T follicular helper cell (primary cell): ENCODE results near the gene ARHGEF10L.
"Not testable (repeated sequence)": the region's sequence is repeated elsewhere in the genome, so short reads cannot be mapped to it uniquely, and the experiment has no call there.

ENCODE experiments used
- DNase-seq: peaks from one replicate; pipeline ENCODE4 v3.0.0-alpha.2; 2020; ENCODE audit warnings: low read depth

ARHGEF10L gene

DNA sequence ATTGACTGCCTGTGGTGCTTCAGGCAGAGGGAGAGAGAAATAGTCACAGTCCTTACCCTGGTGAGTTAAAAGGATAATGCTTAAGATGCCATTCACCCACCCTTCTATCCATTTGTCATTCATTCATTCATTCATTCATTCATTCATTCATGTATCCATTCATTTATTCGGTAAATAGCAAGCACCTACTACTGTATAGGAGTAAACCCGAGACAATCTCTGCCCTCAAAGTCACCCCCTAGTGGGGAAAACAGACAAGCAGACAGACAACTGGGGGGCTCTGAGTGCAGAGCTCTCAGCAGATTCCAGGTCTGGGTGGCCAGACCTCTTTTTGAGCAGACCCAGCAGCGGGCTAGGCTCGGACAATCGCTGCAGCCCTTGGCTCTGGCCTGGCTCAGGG, 201.6 kb downstream of the ARHGEF10L start:
- DNase-seq: no peak

DNA sequence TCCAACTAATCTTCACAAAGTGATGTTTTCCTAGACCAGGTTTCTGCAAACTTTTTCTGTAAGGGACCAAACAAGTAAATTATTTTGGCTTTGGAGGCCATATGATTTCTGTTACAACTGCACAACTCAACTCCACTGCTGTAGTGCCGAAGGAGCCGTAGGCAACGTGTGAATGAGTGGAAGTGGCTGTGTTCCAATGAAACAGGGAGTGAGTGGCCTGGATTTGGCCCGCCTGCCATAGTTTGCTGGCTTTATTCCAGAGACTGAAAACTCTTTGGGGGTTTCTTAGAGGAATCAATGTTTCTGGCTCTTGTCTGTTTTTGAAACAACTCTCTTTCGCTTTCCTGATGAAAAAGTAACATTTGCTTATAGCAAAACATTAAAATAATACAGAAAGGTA, 203.1 kb downstream of the ARHGEF10L start:
- DNase-seq: no peak

DNA sequence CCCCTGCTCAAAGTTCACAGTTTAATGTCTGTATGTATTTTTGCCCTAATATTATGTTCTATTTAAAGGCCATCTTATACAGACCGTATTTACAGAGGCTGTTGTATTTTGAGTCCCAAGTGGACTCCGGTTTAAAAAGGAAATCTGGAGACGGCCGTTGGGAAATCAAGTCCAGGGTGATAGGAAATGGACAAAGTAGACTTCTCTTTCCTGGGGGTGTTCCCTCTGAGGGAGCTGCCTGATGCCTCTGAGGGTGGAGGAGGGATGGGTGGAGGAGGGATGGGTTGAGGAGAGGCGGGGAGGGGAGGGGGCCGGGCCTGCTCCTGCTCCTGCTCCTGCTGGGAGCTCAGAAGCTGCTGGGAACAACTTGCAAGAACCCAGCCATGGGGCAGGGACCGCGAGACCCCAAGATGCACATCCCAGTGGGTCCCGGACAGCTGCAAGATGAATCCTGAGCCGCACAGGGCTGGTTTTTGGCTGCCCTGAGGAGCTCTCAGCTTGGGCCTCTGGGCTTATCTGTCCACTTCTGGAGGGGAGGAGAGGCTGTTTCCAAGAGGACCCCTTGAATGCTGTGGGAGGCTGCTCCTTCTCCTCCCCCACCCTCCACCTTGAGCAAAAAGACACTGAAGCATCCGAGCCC, 203.6 kb downstream of the ARHGEF10L start:
- no peak for DNase-seq

DNA sequence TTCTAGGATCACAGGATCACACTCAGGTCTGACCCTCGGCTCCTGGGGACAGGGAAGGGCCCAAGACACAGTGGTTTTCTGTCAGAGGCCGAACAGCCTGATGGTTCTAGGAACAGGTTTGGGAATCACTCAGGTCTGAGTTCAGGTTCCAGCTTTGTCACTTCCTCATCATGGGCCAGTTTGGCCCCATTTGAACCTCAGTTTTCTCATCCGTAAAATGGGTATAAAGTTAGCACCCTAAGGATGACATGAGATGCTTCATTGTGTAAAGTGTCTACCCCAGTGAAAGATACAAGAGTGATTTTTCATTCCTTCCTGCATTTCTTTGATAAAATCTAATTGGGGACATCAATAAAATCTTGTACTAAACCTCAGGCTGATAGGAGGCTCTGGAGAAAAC, 204.4 kb downstream of the ARHGEF10L start:
- DNase-seq: no peak

DNA sequence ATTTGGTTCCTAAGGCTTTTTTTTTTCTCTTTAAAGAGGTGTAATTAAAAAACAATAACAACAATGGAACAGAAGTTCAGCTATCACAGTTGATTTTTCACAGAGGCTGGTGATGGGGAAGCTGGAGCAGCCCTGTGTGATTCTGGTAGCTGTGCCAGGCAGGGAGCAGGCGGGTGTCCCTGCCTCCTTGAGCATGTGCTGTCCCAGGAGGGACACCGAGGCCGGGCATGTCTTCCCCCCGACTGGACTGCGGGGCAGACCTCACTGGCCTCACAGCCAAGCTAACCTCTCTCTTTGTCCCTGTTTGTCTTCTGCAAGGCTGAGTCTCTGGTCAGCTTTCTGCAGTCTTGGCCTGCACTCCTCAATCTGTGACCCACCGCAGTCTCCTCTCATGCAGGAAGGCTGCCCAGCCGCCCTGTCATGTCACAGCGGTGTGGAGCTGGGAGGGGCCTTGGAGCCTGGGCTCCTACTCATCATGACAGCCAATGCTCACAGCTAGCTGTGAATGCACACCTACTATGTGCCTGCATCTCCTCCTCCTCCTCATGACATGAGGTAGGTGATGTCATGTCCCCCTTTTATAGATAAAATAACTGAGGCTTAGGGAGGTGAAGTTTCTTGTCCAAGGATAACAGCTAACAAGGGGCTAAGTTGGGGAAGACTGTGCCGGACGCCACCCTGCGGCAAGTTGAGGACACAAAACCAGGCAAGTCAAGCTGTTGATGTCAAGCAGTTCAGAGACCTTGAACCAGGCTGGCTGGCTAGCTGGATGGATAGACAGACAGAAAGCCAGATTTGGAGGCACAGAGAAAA, 205.4 kb downstream of the ARHGEF10L start:
- DNase-seq: no peak

DNA sequence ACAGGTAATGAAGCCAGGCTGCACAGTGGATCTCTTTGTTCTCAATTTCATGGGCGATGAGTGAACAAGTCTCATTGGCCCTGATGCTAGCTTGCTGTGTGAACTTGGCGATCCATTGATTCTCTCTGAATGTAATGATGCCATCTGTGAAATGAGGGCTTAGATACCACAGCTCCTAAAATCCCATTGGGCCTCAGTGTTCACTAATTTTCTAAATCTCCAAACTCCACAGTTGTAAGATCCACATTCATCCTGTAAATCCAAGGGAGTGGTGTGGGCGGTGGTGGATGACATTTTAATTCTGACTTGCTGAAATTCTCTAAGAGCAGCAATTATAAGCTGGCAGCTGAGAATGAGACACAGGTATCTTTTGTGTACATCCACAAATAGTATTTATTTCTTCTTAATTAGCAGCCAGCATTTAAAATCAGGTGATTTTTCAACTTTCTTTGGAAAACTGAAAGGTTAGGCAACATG, 206.0 kb downstream of the ARHGEF10L start:
- DNase-seq: no peak

DNA sequence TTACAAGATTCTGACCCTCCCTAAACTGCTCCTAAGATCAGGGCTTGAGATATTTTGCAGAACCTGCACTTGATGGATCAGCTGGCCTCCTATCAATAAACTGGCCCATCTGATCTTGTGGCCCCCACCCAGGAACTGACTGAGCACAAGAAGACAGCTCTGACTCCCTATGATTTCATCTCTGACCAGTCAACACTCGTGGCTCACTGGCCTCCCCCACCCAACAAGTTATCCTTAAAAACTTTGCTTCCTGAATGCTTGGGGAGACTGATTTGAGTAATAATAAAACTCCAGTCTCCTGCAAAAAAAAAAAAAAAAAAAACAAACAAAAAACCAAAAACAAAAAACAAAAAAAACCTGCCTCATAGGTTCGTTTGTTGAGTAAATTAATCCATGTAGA, 206.8 kb downstream of the ARHGEF10L start:
- not testable (repeated sequence) for DNase-seq

DNA sequence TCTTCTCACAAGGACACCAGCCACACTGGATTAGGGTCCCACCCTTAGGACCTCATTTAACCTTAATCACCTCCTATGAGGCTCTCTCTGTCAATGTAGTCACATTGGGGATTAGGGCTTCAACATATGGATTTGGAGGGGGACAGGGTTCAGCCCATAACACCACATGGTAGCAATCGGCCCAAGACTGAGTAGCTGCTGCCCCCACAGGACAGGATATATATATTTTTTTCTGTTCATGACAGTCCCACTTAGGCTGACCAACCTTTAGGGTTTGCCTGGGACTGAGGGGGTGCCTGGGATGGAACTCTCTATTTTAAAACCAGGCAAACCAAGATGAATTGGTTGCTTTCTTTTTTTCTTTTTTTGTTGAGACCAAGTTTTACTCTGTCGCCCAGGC, 207.4 kb downstream of the ARHGEF10L start:
- DNase-seq: no peak
